ENCODE data around the gene TUBGCP2. TPM values are rescaled to one million over a fixed set of nuclear protein-coding genes. Genes with fewer than 3 reads are reported as not detected.

TUBGCP2 gene
- total RNA-seq, 1 donor from 2014 or later = 58.6 TPM

DNA sequence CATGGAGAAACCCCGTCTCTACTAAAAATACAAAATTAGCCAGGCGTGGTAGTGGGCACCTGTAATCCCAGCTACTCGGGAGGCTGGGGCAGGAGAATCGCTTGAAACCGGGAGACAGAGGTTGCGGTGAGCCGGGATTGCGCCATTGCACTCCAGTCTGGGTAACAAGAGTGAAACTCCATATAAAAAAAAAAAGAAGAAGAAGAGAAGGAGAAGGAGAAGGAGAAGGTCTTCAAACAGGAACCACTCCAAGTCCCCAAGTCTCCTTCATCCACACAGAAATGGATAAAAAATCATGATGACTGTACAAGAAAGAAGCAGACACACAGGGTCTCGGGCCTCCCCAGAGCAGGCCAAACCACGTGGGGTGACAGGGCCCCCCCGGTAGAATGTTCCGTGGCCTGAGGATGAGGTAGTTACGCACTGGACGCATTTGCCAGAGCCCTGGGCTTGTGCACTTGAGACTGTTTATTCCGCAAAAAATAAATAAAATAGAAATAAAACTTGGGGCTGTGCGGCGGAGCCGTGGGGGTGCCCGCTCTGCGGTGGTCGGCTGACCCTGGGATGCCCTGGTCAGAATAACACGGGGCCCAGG lies 55.2 kb downstream of the TUBGCP2 start:
- Mint-ChIP-seq H3K9me3 (no peaks in the 10 kb centered on the region), H3K27me3 (peaks cover 14% of the 10 kb centered on the region), H3K27ac (no peak overlapping the region), H3K4me1 (ENCODE audit: unreplicated experiment) (no peaks in the 10 kb centered on the region), H3K36me3 (no peaks in the 10 kb centered on the region), H3K4me3 (no peak overlapping the region)
- DNase-seq (ENCODE audit: extremely low spot score, unreplicated experiment) = no peak
- TF ChIP-seq, protein P1, sequence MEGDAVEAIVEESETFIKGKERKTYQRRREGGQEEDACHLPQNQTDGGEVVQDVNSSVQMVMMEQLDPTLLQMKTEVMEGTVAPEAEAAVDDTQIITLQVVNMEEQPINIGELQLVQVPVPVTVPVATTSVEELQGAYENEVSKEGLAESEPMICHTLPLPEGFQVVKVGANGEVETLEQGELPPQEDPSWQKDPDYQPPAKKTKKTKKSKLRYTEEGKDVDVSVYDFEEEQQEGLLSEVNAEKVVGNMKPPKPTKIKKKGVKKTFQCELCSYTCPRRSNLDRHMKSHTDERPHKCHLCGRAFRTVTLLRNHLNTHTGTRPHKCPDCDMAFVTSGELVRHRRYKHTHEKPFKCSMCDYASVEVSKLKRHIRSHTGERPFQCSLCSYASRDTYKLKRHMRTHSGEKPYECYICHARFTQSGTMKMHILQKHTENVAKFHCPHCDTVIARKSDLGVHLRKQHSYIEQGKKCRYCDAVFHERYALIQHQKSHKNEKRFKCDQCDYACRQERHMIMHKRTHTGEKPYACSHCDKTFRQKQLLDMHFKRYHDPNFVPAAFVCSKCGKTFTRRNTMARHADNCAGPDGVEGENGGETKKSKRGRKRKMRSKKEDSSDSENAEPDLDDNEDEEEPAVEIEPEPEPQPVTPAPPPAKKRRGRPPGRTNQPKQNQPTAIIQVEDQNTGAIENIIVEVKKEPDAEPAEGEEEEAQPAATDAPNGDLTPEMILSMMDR (conservative IDR thresholded peaks at IDR 0.05) = no peak

DNA sequence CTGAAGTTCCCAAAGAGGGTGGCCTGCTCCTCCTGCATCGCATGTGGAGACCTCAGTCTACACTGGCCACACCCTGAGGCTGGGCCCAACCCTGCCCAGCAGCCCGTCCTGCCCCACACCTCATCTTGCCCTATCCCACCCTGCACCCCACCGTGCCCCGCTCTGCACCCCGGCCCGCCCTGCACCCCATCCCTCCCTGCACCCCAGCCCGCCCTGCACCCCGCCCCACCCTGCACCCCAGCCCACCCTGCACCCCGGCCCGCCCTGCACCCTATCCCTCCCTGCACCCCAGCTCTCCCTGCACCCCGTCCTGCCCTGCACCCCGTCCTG lies 56.5 kb downstream of the TUBGCP2 start:
- no peak overlapping the region for H3K27ac Mint-ChIP-seq
- TF ChIP-seq, protein P1 (conservative IDR thresholded peaks at IDR 0.05) = no peak
- no peaks in the 10 kb centered on the region for H3K9me3 Mint-ChIP-seq
- no peak for DNase-seq (ENCODE audit: extremely low spot score, unreplicated experiment)
- no peaks in the 10 kb centered on the region for H3K4me1 Mint-ChIP-seq (ENCODE audit: unreplicated experiment)
- no peak overlapping the region for H3K4me3 Mint-ChIP-seq
- peaks cover 14% of the 10 kb centered on the region for H3K27me3 Mint-ChIP-seq
- no peaks in the 10 kb centered on the region for H3K36me3 Mint-ChIP-seq

DNA sequence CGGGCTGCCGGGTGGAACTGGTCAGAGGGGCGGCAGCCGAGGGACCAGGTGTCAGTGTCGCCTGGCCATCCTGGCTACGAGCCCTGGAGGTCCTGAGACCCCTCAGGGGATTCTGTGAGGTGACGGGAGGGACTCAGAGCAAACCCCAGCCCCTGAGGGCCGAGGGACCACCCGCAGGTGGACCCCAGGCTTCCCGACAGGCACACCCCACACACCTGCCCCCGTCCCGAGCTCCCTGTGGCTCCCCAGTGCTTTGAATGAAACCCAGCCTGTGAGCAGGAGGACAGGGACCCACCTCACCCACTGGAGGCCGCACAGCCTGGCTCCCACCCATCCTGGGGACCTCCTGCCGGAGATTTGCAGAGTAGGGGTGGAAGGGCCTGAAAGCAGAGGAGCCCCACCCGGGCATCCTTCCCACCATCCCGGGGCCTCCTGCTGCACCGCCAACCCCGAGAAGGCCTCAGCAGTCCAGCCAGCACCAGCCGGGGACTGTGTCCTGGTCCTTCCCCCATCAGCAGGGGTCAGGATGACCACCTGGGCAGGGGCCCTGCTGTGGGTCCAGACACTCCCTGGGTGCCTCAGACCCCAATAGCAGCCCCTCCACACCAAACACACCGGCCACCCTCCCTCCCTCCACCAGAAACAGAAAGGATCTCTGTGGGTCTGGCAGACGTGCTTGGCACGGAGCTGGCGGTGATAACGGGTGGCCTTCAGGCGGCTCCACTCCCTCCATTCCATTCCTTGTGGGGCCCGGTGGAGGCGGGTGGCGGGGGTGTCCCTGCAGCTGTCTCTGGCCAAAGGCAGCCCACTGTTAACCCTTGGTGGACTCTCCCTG lies 57.1 kb downstream of the TUBGCP2 start:
- no peaks in the 10 kb centered on the region for H3K36me3 Mint-ChIP-seq
- H3K27ac Mint-ChIP-seq = no peak overlapping the region
- no peaks in the 10 kb centered on the region for H3K9me3 Mint-ChIP-seq
- no peaks in the 10 kb centered on the region for H3K4me1 Mint-ChIP-seq (ENCODE audit: unreplicated experiment)
- no peak for DNase-seq (ENCODE audit: extremely low spot score, unreplicated experiment)
- TF ChIP-seq, protein P1 (conservative IDR thresholded peaks at IDR 0.05) = no peak
- peaks cover 14% of the 10 kb centered on the region for H3K27me3 Mint-ChIP-seq
- no peak overlapping the region for H3K4me3 Mint-ChIP-seq

DNA sequence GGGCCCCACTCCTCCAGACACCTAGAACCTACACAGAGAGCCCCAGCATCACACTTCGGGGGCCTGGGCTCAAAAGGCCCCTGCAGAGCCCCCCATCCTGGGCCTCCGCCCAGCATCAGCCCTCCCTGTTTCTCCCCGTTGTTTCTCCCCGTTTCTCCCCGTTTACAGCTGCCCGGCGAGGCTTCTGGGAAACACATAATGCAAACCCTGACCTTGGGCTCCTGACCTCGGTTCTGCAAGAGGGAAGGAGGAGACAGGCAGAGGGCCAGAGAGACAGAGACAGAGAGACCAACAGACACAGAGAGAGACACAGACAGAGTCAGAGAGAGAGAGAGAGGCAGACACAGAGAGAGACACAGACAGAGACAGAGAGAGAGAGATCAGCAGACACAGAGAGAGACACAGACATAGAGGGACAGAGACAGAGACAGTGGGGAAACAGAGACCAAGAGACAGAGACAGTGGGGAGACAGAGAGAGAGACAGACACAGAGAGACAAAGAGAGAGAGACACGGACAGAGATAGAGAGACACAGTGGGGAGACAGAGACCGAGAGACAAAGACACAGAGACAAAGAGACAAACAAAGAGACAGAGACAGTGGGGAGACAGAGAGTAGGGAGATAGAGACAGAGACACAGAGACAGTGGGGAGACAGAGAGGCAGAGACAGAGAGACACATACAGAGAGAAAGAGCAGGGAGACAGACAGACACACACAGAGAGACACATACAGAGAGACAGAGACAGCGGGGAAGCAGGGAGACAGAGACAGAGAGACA lies 58.5 kb downstream of the TUBGCP2 start:
- TF ChIP-seq, protein P1 (conservative IDR thresholded peaks at IDR 0.05) = no peak
- Mint-ChIP-seq H3K36me3 (no peaks in the 10 kb centered on the region), H3K27ac (no peak overlapping the region), H3K27me3 (peaks cover 18% of the 10 kb centered on the region), H3K4me1 (ENCODE audit: unreplicated experiment) (peaks cover 4% of the 10 kb centered on the region), H3K4me3 (no peak overlapping the region), H3K9me3 (no peaks in the 10 kb centered on the region)
- DNase-seq (ENCODE audit: extremely low spot score, unreplicated experiment) = no peak

DNA sequence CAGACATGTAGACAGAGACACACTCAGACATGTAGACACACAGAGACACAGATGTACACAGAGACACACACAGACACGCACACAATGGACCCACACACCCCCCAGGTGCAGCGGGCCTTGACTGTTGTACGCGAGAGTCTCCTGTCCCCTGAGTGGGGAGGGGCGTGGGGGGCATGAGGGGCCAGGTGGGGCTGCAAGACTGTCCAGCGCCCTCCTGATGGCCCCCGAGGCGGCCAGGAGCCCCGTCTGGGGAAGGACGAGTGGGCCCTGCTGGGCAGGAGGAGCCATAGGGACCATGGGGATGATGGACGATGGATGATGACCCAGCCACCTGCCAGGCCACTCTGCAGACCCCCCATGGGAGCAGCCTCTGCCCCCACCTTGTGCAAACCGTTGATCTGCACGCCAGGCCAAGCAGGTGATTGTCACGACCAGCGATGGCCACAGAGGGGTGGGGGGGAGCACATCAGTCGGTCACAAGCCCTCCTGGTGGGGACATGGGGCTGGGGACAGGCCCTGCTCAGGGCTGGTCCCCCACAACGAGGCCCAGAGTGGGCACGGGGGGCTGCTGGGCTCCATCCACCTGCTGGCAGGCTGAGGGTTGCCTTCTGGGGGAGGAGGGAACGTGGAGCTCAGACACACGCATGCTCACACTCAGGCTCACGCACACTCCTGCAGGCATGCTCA lies 59.4 kb downstream of the TUBGCP2 start:
- H3K27ac Mint-ChIP-seq = no peak overlapping the region
- H3K4me3 Mint-ChIP-seq = no peak overlapping the region
- H3K9me3 Mint-ChIP-seq = no peaks in the 10 kb centered on the region
- peaks cover 15% of the 10 kb centered on the region for H3K27me3 Mint-ChIP-seq
- peaks cover 4% of the 10 kb centered on the region for H3K4me1 Mint-ChIP-seq (ENCODE audit: unreplicated experiment)
- H3K36me3 Mint-ChIP-seq = no peaks in the 10 kb centered on the region
- TF ChIP-seq, protein P1 (conservative IDR thresholded peaks at IDR 0.05) = peak; percentile 20
- DNase-seq (ENCODE audit: extremely low spot score, unreplicated experiment) = no peak
